GM12878 (cell line): ENCODE measurements around the gene FNTB. TPM values are rescaled to one million over a fixed set of nuclear protein-coding genes. Genes with fewer than 3 reads are reported as not detected.

Experiments
- CBFB ChIP-seq: IDR thresholded peaks from 2 replicates; pipeline ENCODE4 v1.6.1; 2016; ENCODE audit warnings: antibody characterized with exemption, low read depth
- EGR1 ChIP-seq, 2 experiments: IDR thresholded peaks; 1 replicate in 1 of 2; 2 replicates in 1 of 2; pipeline ENCODE4 v1.6.1; 2011 to 2012; ENCODE audit warnings: low read depth in 2 of 2, low read length in 2 of 2, borderline replicate concordance in 1 of 2, mild to moderate bottlenecking in 1 of 2, moderate library complexity in 1 of 2
- ESRRA ChIP-seq: IDR thresholded peaks from 2 replicates; pipeline ENCODE4 v1.6.1; 2012; ENCODE audit warnings: mild to moderate bottlenecking, low read length, improper control_type of control experiment
- FOXK2 ChIP-seq: fragments of 450-650 bp; IDR thresholded peaks from 2 replicates; pipeline ENCODE4 v1.6.1; 2017; ENCODE audit warnings: mild to moderate bottlenecking, moderate library complexity
- GABPA ChIP-seq: IDR thresholded peaks from 2 replicates; pipeline ENCODE4 v1.6.1; 2014; ENCODE audit warnings: antibody characterized with exemption, low read depth, mild to moderate bottlenecking, inconsistent platforms
- JUND ChIP-seq: IDR thresholded peaks from 2 replicates; pipeline ENCODE4 v1.6.1; 2012; ENCODE audit warnings: low read depth, mild to moderate bottlenecking, low read length, improper control_type of control experiment, moderate library complexity
- KAT2A ChIP-seq: conservative IDR thresholded peaks from 2 replicates; pipeline ENCODE4 v1.6.1; 2011; ENCODE audit warnings: low read depth, low read length; ENCODE audit not compliant: control insufficient read depth
- MYB ChIP-seq: fragments of 150-350 bp; IDR thresholded peaks from 2 replicates; pipeline ENCODE4 v1.6.1; 2014; ENCODE audit warnings: mild to moderate bottlenecking, low read depth, low read length, borderline replicate concordance
- NKRF ChIP-seq: fragments of 450-650 bp; conservative IDR thresholded peaks from 2 replicates; pipeline ENCODE4 v1.6.1; 2017; ENCODE audit warnings: mild to moderate bottlenecking, moderate library complexity
- RAD21 ChIP-seq: IDR thresholded peaks from 2 replicates; pipeline ENCODE4 v1.6.1; 2011; ENCODE audit warnings: mild to moderate bottlenecking, low read depth, low read length, moderate library complexity; ENCODE audit not compliant: insufficient read depth
- SMAD1 ChIP-seq: fragments of 450-650 bp; IDR thresholded peaks from 2 replicates; pipeline ENCODE4 v1.6.1; 2018; ENCODE audit warnings: mild to moderate bottlenecking, low read depth; ENCODE audit not compliant: partially characterized antibody
- SREBF1 ChIP-seq: IDR thresholded peaks from 2 replicates; pipeline ENCODE4 v1.6.1; 2012; ENCODE audit warnings: mild to moderate bottlenecking, low read length
- TAF1 ChIP-seq: IDR thresholded peaks from 2 replicates; pipeline ENCODE4 v1.6.1; 2011; ENCODE audit warnings: mild to moderate bottlenecking, low read depth, low read length, borderline replicate concordance
- YY1 ChIP-seq: IDR thresholded peaks from 2 replicates; pipeline ENCODE4 v1.6.1; 2011; ENCODE audit warnings: low read depth, mild to moderate bottlenecking, low read length
- ZNF384 ChIP-seq: IDR thresholded peaks from 2 replicates; pipeline ENCODE4 v1.6.1; 2012; ENCODE audit warnings: low read depth, mild to moderate bottlenecking, low read length, improper control_type of control experiment, borderline replicate concordance
- ZNF622 ChIP-seq: fragments of 450-650 bp; IDR thresholded peaks from 2 replicates; pipeline ENCODE4 v1.6.1; 2017; ENCODE audit warnings: mild to moderate bottlenecking, inconsistent platforms
- polyA plus RNA-seq, 11 experiments: library from polyadenylated mRNA; depleted of rRNA in 4 of 11; unstranded in 6 of 11; stranded (reverse) in 5 of 11; fragments of >200 nt; fragmentation: Nextera tagmentation in 4 of 11; fragmentation: Illumina TruSeq in 1 of 11; extraction: Ambion mirVana in 4 of 11; extraction: Trizol in 1 of 11; gene quantifications; 1 replicate in 1 of 11; 2 replicates in 10 of 11; pipeline versions ENCODE4 v1.2.1 to v1.2.3, GENCODE V29; 2011 to 2016; ENCODE audit warnings: inconsistent platforms in 2 of 11, missing spikeins in 2 of 11, low read depth in 1 of 11
- total RNA-seq, 4 experiments: library from RNA; depleted of rRNA in 3 of 4; stranded (reverse); fragments of >200 nt in 3 of 4; fragmentation: Illumina TruSeq in 1 of 4; extraction: Trizol in 1 of 4; gene quantifications; 2 replicates each; pipeline versions ENCODE4 v1.2.1 to v1.2.3, GENCODE V29; 2013 to 2021
- TF ChIP-seq, protein P1 (sequence below), 3 experiments: IDR thresholded peaks in 2 of 3; conservative IDR thresholded peaks in 1 of 3; 2 replicates each; pipeline ENCODE4 v1.5.1; 2011; ENCODE audit warnings: low read depth in 3 of 3, low read length in 3 of 3, mild to moderate bottlenecking in 3 of 3, control low read depth in 2 of 3, moderate library complexity in 2 of 3, inconsistent platforms in 1 of 3, mixed read lengths in 1 of 3; ENCODE audit not compliant: control insufficient read depth in 2 of 3, insufficient read depth in 1 of 3; ENCODE audit errors: extremely low read depth in 1 of 3
- TF ChIP-seq, protein P2 (sequence below): fragments of 450-650 bp; IDR thresholded peaks from 2 replicates; pipeline ENCODE4 v1.6.1; 2017; ENCODE audit warnings: mild to moderate bottlenecking, low read depth, inconsistent platforms; ENCODE audit not compliant: poor library complexity, severe bottlenecking
- TF ChIP-seq, protein P3 (sequence below): IDR thresholded peaks from 2 replicates; pipeline ENCODE4 v1.6.1; 2012; ENCODE audit warnings: mild to moderate bottlenecking, low read depth, low read length

FNTB gene
- total and polyA plus RNA-seq, 10 of the 15 experiments (the other 5 are each of a cell fraction or from before 2014, with no cell fraction given) = 10.4 to 25.1 (median 16.7) TPM

DNA sequence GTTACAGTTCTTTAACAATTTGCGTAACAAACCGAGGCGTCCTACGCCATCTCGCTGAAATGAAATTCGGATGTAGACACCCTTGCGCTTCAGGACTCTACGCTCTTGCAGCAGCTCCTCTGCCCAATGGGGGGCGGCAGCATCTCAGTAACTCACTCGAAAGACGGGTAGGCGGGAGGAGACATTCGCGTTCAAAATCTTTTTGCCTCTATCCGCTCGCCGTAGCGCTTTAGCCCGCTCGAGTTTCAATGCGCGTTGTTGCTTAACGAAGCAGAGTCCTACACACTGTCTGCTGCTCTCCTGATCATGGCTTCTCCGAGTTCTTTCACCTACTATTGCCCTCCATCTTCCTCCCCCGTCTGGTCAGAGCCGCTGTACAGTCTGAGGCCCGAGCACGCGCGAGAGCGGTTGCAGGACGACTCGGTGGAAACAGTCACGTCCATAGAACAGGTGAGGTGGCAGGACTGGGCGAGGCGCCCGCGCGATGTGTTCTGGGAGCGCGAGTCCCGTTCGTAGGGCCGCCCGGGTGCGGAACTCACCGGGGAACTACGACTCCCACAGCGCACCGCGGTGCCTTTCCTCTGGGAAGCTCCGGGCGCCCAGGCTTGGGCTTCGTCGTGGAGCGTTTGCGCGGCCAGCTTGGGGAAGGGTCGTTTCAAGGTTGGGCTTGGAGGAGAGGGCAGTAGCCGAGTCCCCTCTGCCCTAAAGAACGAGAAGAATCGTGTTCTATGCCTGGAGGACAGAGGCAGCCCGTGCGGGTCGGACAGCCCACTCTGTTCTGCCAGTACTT lies at the start of gene FNTB (continued):
- TF ChIP-seq, protein P1, sequence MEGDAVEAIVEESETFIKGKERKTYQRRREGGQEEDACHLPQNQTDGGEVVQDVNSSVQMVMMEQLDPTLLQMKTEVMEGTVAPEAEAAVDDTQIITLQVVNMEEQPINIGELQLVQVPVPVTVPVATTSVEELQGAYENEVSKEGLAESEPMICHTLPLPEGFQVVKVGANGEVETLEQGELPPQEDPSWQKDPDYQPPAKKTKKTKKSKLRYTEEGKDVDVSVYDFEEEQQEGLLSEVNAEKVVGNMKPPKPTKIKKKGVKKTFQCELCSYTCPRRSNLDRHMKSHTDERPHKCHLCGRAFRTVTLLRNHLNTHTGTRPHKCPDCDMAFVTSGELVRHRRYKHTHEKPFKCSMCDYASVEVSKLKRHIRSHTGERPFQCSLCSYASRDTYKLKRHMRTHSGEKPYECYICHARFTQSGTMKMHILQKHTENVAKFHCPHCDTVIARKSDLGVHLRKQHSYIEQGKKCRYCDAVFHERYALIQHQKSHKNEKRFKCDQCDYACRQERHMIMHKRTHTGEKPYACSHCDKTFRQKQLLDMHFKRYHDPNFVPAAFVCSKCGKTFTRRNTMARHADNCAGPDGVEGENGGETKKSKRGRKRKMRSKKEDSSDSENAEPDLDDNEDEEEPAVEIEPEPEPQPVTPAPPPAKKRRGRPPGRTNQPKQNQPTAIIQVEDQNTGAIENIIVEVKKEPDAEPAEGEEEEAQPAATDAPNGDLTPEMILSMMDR (IDR thresholded peaks at IDR 0.05 in 2 of 3, conservative IDR thresholded peaks at IDR 0.05 in 1 of 3; ENCODE audit: control insufficient read depth in 2 of 3, extremely low read depth in 1 of 3, insufficient read depth in 1 of 3, low read depth in 3 of 3, low read length in 3 of 3) = peak; percentile 78 to 99 (median 97); a peak in 5 of 6 replicates
- TF ChIP-seq KAT2A (no peak), ZNF384 (no peak), JUND (no peak), TAF1 (peak; percentile 52; the same call in 1 of the 2 replicates), YY1 (peak; percentile 72; the same call in 1 of the 2 replicates), RAD21 (peak; percentile 94), NKRF (peak; percentile 98), ESRRA (0 out of 2 replicates have a peak, but pooled peaks have one; percentile 26), EGR1 (IDR thresholded peaks at IDR 0.05; ENCODE audit: borderline replicate concordance in 1 of 2, low read depth in 2 of 2, low read length in 2 of 2) (peak in 1 of 2 experiments; percentile 51; a peak in 1 of 3 replicates), CBFB (peak; percentile 81), FOXK2 (no peak; the same call in 1 of the 2 replicates), GABPA (no peak), ZNF622 (no peak), SMAD1 (no peak), MYB (no peak), SREBF1 (peak; percentile 66; the same call in 1 of the 2 replicates)
- TF ChIP-seq, protein P2, sequence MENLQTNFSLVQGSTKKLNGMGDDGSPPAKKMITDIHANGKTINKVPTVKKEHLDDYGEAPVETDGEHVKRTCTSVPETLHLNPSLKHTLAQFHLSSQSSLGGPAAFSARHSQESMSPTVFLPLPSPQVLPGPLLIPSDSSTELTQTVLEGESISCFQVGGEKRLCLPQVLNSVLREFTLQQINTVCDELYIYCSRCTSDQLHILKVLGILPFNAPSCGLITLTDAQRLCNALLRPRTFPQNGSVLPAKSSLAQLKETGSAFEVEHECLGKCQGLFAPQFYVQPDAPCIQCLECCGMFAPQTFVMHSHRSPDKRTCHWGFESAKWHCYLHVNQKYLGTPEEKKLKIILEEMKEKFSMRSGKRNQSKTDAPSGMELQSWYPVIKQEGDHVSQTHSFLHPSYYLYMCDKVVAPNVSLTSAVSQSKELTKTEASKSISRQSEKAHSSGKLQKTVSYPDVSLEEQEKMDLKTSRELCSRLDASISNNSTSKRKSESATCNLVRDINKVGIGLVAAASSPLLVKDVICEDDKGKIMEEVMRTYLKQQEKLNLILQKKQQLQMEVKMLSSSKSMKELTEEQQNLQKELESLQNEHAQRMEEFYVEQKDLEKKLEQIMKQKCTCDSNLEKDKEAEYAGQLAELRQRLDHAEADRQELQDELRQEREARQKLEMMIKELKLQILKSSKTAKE = peak; percentile 49
- TF ChIP-seq, protein P3, sequence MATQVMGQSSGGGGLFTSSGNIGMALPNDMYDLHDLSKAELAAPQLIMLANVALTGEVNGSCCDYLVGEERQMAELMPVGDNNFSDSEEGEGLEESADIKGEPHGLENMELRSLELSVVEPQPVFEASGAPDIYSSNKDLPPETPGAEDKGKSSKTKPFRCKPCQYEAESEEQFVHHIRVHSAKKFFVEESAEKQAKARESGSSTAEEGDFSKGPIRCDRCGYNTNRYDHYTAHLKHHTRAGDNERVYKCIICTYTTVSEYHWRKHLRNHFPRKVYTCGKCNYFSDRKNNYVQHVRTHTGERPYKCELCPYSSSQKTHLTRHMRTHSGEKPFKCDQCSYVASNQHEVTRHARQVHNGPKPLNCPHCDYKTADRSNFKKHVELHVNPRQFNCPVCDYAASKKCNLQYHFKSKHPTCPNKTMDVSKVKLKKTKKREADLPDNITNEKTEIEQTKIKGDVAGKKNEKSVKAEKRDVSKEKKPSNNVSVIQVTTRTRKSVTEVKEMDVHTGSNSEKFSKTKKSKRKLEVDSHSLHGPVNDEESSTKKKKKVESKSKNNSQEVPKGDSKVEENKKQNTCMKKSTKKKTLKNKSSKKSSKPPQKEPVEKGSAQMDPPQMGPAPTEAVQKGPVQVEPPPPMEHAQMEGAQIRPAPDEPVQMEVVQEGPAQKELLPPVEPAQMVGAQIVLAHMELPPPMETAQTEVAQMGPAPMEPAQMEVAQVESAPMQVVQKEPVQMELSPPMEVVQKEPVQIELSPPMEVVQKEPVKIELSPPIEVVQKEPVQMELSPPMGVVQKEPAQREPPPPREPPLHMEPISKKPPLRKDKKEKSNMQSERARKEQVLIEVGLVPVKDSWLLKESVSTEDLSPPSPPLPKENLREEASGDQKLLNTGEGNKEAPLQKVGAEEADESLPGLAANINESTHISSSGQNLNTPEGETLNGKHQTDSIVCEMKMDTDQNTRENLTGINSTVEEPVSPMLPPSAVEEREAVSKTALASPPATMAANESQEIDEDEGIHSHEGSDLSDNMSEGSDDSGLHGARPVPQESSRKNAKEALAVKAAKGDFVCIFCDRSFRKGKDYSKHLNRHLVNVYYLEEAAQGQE = no peak
